Measurements from ENCODE around the gene S100A10.
A peak's percentile ranks its signal among the peaks of the same experiment; 100 is the strongest.

The S100A10 gene, protein sequence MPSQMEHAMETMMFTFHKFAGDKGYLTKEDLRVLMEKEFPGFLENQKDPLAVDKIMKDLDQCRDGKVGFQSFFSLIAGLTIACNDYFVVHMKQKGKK

DNA sequence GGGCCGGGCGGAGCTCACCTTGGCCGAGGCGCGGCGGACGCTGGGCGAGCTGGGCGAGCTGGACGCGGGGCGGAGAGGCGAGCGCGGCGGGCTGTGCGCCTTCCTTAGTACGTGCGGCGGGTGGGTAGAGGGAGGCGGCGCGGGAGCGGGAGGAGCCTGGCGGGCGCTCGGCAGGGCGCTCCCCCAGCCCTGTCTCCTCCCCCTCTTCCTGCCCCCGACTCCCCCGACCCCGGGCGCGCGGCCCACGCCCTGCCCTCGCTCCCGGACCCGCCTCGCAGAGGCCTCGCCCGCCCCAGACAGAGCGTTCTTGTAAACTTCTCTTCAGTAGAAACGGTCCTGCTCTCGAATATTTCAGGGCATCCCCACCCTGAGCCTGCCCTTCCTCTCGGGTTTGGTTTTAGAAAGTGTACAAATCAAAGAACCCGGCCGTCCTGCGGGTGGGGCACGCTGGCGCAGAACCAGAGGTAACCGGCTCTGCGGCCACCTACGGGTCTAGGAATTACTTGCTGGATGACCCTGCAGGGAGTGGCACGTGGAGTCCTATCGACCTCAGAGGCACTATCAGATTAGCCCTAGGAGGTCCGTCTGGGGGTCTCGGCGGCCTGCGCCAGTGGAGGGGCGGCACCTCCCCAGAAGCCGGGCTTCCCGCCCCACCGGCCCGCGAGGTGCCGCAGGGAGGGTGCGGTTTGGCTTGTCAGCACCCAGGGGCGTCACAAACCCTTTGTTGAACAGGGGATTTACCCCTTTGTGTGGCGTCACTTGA is at the start of gene S100A10:
TSS of gene S100A10 (minus strand) at position 126 of the 763 bp plus-strand sequence. CDS start 7,629 bp downstream, outside the sequence.
- peak within 1 kb of the TSS; percentile 81 for H3K4me3 ChIP-seq (ENCODE audit: low read depth, low read length)
- DNase-seq (ENCODE audit: low read depth) = peak; percentile 68
- TF ChIP-seq, protein P1, sequence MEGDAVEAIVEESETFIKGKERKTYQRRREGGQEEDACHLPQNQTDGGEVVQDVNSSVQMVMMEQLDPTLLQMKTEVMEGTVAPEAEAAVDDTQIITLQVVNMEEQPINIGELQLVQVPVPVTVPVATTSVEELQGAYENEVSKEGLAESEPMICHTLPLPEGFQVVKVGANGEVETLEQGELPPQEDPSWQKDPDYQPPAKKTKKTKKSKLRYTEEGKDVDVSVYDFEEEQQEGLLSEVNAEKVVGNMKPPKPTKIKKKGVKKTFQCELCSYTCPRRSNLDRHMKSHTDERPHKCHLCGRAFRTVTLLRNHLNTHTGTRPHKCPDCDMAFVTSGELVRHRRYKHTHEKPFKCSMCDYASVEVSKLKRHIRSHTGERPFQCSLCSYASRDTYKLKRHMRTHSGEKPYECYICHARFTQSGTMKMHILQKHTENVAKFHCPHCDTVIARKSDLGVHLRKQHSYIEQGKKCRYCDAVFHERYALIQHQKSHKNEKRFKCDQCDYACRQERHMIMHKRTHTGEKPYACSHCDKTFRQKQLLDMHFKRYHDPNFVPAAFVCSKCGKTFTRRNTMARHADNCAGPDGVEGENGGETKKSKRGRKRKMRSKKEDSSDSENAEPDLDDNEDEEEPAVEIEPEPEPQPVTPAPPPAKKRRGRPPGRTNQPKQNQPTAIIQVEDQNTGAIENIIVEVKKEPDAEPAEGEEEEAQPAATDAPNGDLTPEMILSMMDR (conservative IDR thresholded peaks at IDR 0.05; ENCODE audit: low read depth, low read length) = no peak

DNA sequence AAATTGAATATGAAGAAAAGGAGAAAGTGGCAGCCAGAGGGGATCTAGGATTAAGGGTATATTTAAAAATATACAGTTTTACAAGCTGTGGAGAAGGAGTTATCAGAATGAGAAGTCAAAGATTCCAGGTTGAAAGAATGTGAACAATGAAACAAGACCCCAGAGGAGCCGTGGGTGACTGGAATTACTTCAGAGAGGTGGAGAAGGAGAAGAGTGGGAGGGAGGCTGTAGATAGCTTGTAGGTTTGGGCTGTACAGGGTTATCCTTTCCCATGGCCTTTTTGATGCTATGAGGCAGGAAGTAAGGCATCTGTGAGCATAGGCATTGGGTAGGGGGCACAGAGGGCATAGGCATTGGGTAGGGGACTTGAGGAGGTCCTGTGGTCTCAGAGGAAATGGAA is 48.4 kb upstream of the S100A10 start:
- TF ChIP-seq, protein P1 (conservative IDR thresholded peaks at IDR 0.05; ENCODE audit: low read depth, low read length) = no peak
- H3K4me3 ChIP-seq (ENCODE audit: low read depth, low read length) = no peak overlapping the region
- no peak for DNase-seq (ENCODE audit: low read depth)

DNA sequence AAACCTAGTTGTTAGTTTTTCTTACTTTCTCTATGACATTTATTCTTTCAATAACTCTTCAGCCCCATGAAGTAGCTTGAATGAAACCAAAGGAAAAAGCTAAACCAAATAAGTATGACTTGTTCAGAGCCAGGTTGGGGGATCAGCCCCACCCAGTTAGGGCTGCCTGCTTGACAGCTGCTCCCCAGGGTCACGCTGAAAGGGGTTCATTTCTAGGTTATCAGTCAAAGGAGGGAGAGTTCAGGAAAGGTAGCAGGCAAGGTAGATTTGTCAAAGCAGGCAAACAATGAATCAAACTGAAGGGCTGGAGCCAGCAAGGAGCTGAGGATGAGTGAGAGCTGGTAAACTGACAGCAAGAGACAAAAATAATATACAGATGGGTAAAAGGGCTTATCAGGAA is 46.2 kb upstream of the S100A10 start:
- H3K4me3 ChIP-seq (ENCODE audit: low read depth, low read length) = no peak overlapping the region
- no peak for DNase-seq (ENCODE audit: low read depth)
- TF ChIP-seq, protein P1 (conservative IDR thresholded peaks at IDR 0.05; ENCODE audit: low read depth, low read length) = no peak

DNA sequence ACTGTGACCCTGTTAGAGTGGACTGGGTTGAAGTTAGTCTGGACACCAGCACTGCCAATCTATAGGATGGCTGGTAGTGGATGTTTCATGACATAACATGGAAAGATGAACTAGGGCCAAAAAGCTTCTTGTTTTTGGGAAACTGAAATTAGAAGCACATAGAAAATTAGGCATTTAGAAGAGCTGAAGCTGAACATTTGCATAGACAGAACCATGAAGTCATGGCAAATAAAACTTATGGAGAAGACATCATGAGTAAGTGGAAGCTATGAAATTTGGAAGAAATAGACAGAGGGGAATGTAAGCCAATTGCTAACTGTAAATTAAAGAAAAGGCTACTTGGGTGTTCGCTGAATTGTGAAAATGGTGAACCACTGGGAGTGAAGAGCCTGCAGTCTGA is 45.8 kb upstream of the S100A10 start:
- DNase-seq (ENCODE audit: low read depth) = no peak
- H3K4me3 ChIP-seq (ENCODE audit: low read depth, low read length) = no peak overlapping the region
- TF ChIP-seq, protein P1 (conservative IDR thresholded peaks at IDR 0.05; ENCODE audit: low read depth, low read length) = no peak

DNA sequence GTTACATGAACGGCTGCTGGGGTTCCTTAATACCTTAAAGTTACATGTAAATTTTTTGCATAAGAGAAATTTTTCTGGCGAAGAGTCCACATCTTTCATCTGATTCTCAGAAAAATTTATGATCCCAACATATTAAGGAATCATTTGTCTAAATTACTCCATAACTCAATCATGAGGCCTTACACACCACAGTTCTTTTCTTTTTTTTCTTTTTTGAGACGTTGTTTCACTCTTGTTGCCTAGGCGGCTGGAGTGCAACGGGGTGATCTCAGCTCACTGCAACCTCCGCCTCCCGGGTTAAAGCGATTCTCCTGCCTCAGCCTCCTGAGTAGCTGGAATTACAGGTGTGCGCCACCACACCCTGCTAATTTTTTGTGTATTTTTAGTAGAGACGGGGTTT is 45.2 kb upstream of the S100A10 start:
- TF ChIP-seq, protein P1 (conservative IDR thresholded peaks at IDR 0.05; ENCODE audit: low read depth, low read length) = no peak
- H3K4me3 ChIP-seq (ENCODE audit: low read depth, low read length) = no peak overlapping the region
- DNase-seq (ENCODE audit: low read depth) = no peak

DNA sequence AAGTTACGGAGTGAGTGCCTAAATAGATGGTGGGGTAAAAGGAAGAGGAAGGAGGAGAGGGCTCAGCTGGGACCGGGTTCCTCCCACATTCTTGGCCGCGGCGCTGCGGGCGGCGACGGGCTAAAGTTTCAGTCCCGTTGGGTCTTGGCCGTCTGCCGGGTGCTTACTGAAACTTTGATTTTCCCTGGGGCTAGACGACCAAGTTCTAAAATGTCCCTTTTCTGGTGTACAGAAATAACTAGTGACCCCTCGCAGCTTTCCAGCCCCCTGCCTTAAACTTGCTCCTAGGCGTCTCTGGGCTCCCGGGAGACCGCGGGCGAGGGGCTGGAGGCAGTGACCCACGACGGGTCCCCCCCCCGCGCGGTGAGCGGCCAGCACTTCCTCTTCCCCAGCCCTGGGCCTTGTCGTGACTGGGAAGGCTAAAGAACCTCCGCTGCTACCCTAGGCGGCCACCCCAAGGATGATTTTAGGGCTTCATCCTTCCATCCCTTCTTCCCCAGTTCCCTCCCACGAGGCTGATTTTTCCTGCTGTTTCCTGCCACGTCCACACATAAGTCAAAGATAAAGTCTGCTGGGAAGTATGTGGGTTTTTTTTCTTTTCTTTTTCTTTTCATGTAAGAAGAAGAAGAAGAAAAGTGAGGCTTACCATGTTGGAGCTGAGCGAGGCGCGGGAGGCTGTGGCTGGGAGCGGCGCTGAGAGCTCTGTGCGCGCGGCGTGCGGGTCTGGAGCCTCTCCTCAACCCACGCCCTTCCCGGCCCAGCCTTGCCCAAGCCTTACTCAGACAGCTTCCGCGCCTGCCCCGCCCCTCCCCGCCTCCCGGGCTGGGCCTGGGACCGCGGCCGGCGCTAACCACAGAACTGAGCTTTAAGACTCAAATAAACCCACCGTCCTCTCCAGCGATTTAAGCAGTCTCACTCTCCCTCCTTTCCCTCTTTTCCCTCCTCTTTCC is 42.9 kb upstream of the S100A10 start, which contains the start of gene S100A11:
TSS of gene S100A11 (minus strand) at position 738 of the 950 bp plus-strand sequence. CDS start at position 649, 89 bp downstream.
- peak within 1 kb of the TSS; percentile 85 for H3K4me3 ChIP-seq (ENCODE audit: low read depth, low read length)
- DNase-seq (ENCODE audit: low read depth) = peak; percentile 90
- TF ChIP-seq, protein P1 (conservative IDR thresholded peaks at IDR 0.05; ENCODE audit: low read depth, low read length) = no peak

All from choroid plexus epithelial cell (primary cell).